ENCODE data around the gene CFAP45. TPM values are rescaled to one million over a fixed set of nuclear protein-coding genes. Genes with fewer than 3 reads are reported as not detected.

Gene CFAP45
- total and polyA plus RNA-seq, 2 experiments from 2014 or later = 0.36 TPM; not detected in 1

- H3K4me1 Mint-ChIP-seq = peaks cover 6% of the 10 kb centered on the region; the same call in 2 of the 3 replicates
- TF ChIP-seq STAT1 (IDR thresholded peaks at IDR 0.05; ENCODE audit: unreplicated experiment) (no peak), JUNB (IDR thresholded peaks at IDR 0.05; ENCODE audit: unreplicated experiment) (no peak), ETS1 (IDR thresholded peaks at IDR 0.05) (no peak), EZH2phosphoT487 (IDR thresholded peaks at IDR 0.05; ENCODE audit: unreplicated experiment) (no peak), NANOG (IDR thresholded peaks at IDR 0.05; ENCODE audit: borderline replicate concordance) (no peak), EZH2 (IDR thresholded peaks at IDR 0.05; ENCODE audit: low read depth, unreplicated experiment) (no peak), ZNF462 (CRISPR knock-in tag; IDR thresholded peaks at IDR 0.05) (no peak), POLR2AphosphoS5 (IDR thresholded peaks at IDR 0.05; ENCODE audit: low read depth) (no peak), CTCF (conservative IDR thresholded peaks at IDR 0.05; ENCODE audit: low read depth in 2 of 2) (no peak), ZNF114 (CRISPR knock-in tag; IDR thresholded peaks at IDR 0.05) (no peak), REST (IDR thresholded peaks at IDR 0.05; ENCODE audit: unreplicated experiment) (no peak)
Observed at GRCh38 chr1:159839116-159839849, 60.7 kb downstream of the CFAP45 start.

More at GRCh38 chr1:159839116-159839849, 60.7 kb downstream of the CFAP45 start:
- Mint-ChIP-seq H3K4me3 (no peak overlapping the region), H3K36me3 (ENCODE audit: low read depth) (no peaks in the 10 kb centered on the region), H3K9me3 (no peaks in the 10 kb centered on the region), H3K27me3 (ENCODE audit: insufficient read depth, low read depth, poor library complexity) (peaks cover 4% of the 10 kb centered on the region), H3K27ac (no peak overlapping the region)
- H2AFZ ChIP-seq = no peak overlapping the region
- H3K79me2 ChIP-seq (replicated peaks; ENCODE audit: insufficient read depth) = no peaks in the 10 kb centered on the region
- no peak overlapping the region for H3K27ac ChIP-seq (ENCODE audit: low read depth)
- H3K36me3 ChIP-seq (ENCODE audit: insufficient read depth) = no peaks in the 10 kb centered on the region
- no peaks in the 10 kb centered on the region for H3F3A ChIP-seq (replicated peaks; ENCODE audit: low read depth)
- no peak overlapping the region for H3K4me3 ChIP-seq
- H3K4me1 ChIP-seq (ENCODE audit: insufficient read depth) = no peaks in the 10 kb centered on the region; the same call in 1 of the 2 replicates
- DNase-seq (ENCODE audit: low spot score) (no peak), ATAC-seq (no peak)
- no peaks in the 10 kb centered on the region for H4K20me1 ChIP-seq (replicated peaks; ENCODE audit: insufficient read depth)
- H3K27me3 ChIP-seq (ENCODE audit: insufficient read depth) = no peaks in the 10 kb centered on the region
- no peak overlapping the region for H3K4me2 ChIP-seq
- H3K9me2 ChIP-seq (ENCODE audit: insufficient read depth) = no peaks in the 10 kb centered on the region; the same call in 1 of the 2 replicates

Data from GM23338 (cell line).